Activated CD8-positive, alpha-beta memory T cell treated with anti-CD3 and anti-CD28 coated beads for 48 hours (primary cell): Measurements from ENCODE around the gene GTPBP1.

ENCODE experiments used
- DNase-seq, 3 experiments: peaks; one replicate each; pipeline ENCODE4 v3.0.0-alpha.2; 2020; ENCODE audit warnings: low read depth in 2 of 3, low spot score in 2 of 3

GTPBP1 gene

DNA sequence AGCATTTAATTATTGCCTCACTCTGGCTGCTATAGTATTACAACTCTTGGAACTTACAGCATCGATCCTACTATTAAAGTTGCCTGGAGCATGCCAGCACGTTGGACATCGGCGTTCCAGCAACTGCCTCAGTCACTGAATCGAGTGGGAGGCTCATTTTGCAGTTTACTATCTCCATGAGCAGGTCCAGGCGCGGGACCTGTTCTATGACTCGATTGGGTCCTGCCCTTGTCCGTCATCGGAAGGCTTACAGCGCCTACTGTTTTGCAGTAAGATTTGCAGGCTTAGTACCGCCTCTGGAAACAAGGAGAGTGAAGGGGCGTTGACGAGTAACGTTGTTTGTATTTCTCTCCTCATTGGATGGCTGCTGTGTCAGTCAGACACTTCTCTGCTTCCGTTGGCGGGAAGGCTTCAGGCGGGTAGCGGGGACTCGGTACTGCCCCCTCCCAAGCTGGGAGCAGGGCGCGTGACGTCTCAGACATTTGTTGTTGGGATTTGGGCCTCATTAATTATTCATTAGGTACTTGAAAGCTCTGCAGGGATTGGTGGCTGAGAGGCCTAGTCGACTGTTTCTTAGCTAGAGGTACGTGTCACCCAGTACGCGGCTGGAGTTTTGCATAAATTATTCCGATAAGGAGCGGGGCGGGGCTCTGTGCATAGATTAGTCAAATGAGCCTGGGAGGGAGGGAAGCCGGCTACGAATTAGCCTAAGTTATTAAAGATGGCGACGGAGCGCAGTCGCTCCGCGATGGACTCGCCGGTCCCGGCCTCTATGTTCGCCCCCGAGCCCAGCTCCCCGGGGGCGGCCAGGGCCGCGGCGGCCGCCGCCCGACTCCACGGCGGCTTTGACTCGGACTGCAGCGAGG is at the start of gene GTPBP1:
Gene GTPBP1, plus strand, starts transcription at position 710 of the 866 bp plus-strand sequence. Its CDS starts 12 bp downstream, at position 722.
- peak; percentile 75 to 89 (median 86) for DNase-seq

DNA sequence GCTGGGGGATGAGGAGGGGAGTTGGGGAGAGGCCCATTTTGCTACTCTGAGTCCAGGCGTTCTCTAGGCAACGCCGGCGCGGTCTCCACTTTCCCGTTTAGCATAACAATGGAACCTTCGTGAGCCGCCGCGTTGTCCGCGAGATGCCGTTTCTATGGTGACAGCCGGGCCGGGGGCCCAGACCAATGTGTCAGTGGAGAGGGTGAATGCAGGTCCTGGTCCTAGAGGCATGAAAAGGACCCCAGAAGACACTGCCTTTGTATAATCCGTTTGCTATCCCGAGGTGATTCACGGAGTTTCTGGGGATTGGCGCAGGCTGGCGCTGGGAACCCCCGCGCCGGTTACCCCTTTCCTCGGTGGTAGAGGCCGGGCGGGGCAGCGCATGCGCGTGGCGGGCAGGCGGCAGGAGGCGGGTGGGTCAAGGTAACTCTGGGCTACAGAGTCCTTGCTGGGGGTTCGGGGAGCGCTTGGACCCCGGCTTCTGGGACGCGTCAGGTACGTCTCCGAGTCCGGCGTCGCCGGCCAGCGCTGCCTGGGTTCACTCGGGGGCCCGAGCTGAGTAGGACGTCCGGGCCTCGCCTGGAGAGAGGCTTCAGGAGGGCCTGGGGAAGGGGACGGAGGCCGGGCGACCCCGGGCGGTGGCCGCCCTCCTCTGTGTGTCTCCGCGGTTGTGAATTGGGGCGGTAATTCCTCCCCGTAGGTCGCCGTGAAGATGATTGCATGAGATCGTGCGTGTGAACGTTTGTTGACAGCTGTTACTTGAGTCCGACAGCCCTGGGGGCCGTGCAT is 49.3 kb upstream of the GTPBP1 start, which contains the start of the genes CBY1 and FAM227A:
Gene CBY1, plus strand, starts transcription at position 383 of the 789 bp plus-strand sequence. CDS start 11,417 bp downstream, outside the sequence.
Gene FAM227A, minus strand, starts transcription at position 137 of the 789 bp plus-strand sequence. CDS start 6,224 bp downstream, outside the sequence.
- peak; percentile 76 to 92 (median 79) for DNase-seq

DNA sequence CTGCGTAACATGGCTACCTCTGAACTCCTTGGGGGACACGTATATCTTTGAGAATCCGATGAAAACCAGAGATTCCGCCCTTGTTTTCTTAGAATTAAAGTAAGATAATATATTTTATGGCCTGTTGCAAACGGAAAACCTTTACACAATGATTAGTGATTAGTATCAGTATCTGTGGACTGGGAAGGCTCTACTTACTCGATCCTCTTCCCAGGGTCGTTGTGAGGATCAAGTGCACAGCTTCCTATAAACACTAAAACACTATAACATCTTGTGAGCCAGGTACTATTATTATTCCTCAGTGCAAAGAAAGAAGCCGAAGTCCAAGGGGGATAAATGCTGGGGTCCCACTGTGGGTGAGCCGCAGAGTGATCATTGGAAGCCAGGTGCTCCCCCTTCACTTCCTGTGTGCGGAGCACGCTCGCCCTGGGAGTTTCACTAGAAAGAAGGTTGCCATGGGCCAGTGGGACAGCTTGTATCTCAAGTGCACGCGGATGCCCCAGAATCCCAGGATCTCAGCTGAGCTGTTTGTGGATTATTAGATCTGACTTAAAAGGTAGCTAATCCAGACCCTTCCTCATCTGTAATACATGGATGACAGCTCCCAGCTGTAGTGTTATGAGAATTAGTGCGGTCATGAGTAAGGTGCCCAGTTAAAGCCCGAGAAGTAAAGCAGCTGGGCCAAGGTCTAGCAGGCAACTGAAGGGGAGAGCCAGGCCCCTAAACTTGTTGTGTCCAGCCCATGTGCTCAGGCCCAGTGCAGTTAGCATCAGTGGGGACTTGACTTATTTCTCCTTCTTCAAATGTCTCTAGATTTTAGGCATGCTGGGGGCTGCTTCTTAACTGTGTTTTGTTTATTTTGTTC is 48.5 kb upstream of the GTPBP1 start:
- peak; percentile 9 to 26 (median 18) for DNase-seq

DNA sequence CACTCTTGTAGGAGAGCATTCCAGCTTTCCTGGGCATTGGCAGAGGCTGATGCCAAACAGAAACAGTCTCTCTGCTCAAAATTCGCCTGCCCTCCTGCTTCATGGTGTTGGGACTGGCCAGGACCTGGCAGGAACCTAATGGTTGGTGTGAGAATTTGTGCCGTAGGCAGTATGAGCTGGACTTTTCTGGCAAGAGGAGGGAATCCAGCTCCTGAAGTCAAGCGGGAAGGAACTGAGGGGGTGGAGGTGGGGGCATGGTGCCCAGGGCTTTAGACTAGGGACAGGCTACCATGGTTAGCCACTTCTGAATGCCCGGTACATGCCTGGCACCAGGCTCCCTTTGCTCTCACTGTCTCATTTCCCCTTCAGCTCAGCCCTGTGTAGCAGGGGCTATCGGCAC is 30.9 kb upstream of the GTPBP1 start:
- DNase-seq: no peak

DNA sequence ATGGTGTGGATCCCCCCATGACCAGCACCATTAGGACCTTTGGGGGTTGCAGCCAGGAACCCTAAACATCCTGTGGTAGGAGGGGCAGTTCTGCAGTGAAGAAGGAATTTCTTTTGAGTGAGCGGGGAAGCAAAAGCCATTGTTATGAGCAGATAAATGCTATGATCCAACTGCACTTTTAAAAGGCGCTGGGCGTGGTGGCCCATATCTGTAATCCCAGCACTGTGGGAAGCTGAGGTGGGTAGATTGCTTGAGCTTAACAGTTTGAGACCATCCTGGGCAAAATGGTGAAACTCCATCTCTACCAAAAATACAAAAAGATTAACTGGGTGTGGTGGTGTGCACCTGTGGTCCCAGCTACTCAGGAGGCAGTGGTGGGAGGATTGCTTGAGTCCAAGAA is 29.9 kb upstream of the GTPBP1 start:
- DNase-seq: no peak

DNA sequence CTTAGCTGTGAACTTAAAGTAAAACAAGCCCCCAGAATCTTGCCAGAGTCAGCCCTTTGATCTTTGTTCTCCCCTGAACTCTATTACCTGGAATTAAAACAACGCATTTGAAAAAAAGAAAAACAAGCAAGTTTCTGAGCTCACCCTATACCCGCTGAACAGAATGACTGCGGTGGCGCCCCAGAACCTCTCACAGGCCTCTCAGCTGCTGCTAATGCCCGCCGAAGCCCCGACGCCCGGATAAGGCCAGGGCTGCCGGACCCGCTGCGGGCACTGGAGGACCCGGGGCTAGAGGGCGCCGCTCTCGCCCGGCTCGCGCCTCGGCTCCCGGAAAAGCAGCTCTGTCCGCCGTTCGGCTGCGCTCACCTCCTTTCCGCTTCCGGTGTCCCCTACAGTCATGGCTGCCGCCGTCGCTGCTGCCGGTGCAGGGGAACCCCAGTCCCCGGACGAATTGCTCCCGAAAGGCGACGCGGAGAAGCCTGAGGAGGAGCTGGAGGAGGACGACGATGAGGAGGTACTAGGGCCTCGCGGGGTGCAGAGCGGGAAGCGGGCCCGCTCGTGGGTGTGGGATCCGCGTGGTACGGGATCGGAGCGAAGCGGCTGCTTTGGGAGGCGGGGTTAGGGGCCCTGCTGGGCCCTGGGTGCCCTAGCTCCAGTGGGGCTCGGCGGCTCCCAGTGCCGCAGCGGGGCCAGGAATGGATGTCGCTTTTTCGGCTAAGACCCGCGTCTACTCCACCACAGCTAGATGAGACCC is 24.0 kb upstream of the GTPBP1 start, which contains the start of gene TOMM22:
Gene TOMM22, plus strand, starts transcription at position 376 of the 754 bp plus-strand sequence. Its CDS starts 22 bp downstream, at position 398.
- DNase-seq: peak; percentile 73 to 78 (median 75)

DNA sequence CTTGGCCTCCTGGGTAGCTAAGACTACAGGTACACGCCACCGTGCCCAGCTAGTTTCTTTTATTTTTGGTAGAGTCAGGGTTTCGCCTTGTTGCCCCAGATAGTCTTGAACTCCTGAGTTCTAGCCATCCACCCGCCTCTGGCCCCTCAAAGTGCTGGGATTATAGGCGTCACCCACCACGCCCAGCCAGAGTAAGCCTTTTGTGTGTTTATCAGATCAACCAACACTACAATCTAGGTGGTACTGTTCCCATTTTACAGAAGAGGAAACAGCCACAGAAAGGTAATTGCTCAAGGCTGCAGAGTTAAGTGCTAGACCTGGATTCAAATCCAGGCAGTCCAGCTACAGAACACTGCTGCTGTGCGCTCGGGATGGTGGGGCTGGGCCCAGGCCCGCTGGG is 20.8 kb upstream of the GTPBP1 start:
- DNase-seq: no peak

DNA sequence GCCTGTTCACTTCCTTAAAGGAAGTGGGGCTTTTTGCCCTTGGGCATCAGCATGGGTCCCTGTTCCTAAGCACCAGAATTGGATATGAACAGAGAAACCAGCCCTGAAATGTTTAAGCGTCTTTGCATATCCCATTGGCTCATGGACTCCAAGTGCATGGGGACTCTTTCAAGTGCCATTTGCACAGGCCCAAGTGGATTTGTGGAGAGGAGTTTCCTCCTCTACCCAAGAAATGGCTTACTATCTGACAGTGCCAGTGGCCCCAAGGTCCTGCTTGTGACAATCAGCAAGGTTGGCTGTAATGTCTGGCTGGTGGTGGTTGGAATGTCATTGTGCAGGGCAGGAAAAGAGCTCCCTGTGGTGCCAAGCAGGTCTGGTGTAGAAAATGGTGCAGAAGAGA is 20.0 kb upstream of the GTPBP1 start:
- no peak for DNase-seq

DNA sequence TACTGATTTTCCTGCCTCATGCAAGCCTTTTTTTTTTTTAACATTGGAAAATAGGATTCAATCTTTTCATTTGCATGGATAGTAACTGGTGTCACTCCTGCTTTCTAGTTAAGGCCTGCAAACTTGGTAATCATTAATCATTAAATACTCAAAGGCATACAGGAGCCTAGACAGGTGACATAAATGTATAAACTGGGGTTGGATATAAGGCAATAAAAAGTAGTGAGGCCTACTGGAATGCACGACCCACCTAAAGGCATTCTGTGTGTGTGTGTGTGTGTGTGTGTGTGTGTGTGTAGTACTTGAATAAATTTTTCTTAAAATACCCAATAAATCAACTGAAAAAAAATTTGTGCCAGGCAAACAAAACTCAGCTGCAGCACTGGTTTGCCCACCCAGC is 16.1 kb upstream of the GTPBP1 start:
- no peak for DNase-seq

DNA sequence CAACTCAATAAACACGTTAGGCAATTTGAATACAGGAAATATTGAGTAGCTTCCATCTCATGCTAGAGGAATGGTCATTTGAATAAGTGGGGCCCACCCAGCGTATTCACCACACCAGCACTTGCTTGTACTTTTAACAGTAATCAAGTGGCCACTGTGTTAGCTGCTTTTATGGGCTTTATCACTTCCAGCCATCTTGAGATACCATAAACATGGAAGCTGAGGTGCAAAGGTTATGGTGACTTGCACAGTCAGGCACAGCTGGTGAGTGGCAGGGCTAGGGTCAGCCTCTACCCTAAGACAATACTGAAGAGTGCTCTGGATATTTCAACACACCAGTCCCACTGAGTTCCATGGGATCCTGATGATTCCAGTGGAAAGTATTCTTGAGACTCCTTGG is 11.7 kb upstream of the GTPBP1 start:
- no peak for DNase-seq

DNA sequence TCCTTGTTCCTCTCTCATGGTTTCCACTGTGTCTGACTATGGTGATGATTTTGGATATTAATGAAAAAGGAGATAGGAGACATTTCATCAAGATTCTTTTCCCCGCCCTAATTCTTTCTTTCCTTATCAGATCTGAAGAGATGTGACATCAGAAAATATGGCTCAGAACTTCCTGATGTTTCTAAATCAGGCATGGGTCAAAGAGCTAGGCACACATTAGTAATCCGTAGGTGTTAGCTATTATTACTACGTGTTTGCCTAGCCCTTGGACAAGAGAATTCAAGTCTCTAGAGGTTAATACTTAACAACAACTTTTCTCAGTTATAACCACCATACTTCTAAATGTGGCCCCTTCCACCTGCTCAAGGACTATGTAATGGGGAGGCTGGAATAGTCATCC is 10.8 kb upstream of the GTPBP1 start:
- no peak for DNase-seq

DNA sequence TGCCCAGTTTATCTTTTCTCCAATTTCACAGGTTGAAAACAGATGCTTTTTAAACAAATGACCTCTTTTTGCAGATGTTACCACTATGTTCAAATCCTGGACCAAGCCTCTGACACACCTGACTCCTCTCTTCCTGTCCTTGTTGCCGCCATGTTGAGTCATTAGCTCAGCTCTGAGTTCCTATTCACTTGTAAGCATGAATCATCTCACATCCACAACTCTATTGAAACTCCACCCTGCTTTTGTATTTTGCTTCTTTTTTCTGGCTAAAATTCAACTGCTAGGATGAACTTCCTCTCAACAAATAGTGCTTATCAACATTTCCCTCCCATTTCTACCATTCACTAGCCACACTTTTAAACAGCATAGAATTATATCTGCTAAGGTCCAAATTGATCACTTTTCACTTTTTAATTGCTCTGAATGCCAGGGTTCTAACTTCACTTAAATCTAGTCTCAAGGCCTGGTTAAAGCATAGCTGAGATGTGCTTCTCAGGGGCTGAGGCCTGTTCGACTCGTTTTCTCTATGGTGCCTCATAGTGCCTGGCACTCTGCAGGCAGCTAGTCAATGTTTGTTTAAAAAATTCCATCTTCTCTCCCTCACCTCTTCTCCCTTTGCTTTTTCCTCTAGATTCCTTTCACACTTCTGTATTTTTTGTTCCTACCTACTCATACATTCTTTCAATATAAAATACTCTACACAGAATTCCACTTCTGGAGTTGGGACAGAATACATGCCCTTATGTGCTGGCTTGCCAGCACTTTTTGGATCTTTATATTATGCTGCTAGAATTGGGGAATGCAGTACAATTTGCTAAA is 8.9 kb upstream of the GTPBP1 start:
- no peak for DNase-seq

DNA sequence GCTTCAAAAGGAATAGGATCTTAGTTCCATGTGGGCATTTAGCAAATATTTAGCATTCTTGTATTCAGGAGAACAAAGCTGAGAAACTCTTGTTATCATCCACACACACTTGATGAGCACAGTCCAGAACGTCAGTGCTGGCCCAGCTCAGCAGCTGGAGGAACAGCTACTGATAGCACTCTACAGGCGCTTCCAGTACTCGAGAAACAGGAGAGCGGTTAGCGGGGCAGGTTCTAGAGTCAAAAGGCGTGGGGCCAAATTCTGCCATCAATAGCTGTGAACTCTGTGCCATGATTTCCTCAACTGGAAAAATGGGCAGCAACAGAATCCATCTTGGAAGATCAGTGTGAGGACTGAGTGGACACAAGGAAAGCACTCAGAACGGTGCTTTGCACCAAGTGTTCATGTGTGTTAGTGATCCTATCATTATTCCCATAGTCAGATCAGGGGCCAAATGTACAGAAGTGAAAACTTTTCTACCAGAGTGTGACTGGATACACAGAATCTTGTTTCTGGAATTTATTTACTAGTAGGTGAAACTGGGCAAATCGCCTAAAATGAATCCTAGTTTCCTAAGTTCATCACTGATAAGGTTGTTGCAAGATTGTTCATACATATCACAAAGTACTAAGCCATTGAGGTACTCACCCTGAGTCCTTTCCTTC is 8.2 kb upstream of the GTPBP1 start:
- DNase-seq: no peak

DNA sequence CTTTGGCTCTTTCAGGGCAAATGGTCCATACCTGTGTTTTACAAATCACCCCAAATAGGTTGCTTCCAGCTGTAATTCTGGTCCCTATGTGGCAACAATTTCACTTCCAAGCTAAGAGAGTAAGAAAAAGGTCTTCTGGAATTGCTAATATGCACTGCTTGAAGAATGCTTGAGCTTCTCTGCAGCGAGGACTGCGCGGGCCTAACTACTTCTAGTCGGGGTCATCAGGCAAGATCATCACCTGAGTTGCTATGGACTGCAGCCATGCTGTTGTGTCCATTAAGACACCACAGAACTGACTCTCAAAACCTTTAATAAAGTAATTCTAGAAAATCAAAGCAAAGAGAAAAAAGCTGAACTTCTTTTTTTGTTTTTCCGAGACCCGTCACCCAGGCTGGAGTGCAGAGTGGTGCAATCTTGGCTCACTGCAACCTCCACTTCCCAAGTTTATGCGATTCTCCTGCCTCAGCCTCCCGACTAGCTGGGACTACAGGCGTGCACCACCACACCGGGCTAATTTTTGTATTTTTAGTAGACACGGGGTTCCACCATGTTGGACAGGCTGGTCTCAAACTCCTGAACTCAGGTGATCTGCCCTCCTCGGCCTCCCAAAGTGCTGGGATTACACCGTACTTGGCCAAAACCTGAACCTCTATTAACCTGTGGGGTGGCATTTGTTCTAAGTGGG is 7.2 kb upstream of the GTPBP1 start:
- no peak for DNase-seq

DNA sequence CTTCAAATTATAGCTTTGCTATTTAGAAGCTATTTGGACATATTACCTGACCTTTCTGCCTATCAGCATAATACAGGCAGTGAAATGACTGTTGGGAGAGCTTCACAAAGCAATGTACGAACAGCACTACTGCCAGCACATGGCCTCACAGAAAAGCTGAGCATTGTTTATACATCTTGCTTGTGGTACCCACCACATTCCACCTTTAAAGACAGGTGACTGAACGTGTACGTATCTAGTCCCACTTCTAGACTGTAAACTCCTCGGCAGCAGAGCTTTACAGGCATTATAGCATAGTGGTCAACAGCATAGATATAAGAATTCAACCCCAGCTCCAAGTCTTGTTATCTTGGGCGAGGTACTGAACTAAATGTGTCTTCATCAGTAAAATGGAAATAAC is 6.6 kb upstream of the GTPBP1 start:
- DNase-seq: no peak

DNA sequence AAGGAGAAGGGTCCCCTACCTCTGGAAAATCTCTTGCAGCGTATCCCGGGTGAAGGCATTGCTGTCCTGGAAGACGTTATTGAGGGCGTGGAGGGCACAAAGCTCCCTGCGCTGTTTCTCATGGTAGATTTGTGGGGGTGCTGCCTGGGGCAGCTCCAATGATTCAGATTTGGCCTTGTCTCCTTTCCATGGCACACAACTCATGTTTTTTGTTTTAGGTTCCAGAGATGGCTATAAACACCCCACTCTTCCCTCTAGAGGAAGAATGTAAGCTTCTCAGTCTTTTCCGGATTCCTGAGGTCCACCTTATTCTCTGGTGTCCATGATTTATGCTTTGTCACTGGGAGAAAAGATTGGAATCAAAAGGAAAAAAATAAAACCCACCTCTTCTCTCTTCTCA is 6.0 kb upstream of the GTPBP1 start:
- DNase-seq: no peak

DNA sequence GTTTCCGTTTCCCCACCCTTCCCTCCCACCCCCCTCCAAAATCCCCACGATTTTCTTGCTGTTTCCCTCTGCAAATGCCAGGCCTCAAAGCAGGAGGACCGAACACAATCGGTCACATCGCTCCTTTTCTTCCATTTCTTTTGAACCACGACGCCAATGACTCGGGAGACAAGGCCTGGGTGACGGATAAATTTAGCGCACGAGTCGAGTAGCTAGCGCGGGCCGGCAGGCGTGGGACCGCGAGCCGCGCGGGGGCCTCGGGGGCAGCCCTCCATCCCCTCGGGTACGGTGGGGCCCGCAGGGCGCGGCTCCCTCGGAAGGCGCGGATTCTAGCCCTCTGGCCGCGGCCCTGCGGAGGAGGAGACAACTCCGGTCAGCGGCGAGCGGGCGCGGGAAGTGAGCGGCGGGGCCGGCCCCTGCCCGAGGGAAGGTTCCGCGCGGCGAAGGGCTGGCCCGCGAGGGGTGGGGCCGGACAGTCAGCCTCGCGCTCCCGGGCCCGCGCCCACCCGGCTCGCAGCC is 5.4 kb upstream of the GTPBP1 start:
- DNase-seq: peak in 2 of 3 experiments; percentile 15 to 17
